GM12872 (cell line): ENCODE measurements around the gene CEP112.

Experiments used
- TF ChIP-seq, protein P1 (sequence below): IDR thresholded peaks from 3 replicates; pipeline ENCODE4 v1.5.1; 2011; ENCODE audit warnings: low read depth, mild to moderate bottlenecking, low read length, moderate library complexity; ENCODE audit not compliant: insufficient read depth

Gene CEP112

DNA sequence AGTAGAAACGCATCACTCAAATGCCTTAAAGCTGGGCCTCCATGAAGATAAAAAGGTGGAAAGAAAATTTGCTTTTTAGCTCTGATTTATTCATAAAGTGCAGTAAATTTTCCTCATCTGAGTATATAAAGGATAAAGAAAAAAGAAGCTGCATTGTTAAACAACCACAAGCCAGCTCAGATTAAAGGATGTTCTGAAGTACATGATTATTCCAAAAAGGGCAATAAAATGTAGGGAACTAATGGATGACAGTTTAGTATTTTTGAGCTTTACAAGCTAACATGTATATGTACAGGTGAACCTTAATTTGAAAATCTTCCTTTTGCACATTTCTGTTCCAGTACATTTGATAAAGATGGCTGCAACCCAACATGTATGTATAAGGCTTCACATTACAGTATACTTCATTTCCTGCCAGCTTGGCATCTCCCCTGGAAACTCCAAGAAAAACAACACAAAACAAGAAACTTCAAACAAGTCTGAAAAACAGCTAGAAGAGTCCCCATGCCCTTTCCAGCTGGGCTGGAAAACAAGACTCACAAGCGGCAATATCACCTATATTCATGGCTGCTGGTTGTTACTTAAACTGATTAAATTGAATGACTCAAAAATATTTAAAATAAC, 225.7 kb downstream of the CEP112 start:
- TF ChIP-seq, protein P1, sequence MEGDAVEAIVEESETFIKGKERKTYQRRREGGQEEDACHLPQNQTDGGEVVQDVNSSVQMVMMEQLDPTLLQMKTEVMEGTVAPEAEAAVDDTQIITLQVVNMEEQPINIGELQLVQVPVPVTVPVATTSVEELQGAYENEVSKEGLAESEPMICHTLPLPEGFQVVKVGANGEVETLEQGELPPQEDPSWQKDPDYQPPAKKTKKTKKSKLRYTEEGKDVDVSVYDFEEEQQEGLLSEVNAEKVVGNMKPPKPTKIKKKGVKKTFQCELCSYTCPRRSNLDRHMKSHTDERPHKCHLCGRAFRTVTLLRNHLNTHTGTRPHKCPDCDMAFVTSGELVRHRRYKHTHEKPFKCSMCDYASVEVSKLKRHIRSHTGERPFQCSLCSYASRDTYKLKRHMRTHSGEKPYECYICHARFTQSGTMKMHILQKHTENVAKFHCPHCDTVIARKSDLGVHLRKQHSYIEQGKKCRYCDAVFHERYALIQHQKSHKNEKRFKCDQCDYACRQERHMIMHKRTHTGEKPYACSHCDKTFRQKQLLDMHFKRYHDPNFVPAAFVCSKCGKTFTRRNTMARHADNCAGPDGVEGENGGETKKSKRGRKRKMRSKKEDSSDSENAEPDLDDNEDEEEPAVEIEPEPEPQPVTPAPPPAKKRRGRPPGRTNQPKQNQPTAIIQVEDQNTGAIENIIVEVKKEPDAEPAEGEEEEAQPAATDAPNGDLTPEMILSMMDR = no peak

DNA sequence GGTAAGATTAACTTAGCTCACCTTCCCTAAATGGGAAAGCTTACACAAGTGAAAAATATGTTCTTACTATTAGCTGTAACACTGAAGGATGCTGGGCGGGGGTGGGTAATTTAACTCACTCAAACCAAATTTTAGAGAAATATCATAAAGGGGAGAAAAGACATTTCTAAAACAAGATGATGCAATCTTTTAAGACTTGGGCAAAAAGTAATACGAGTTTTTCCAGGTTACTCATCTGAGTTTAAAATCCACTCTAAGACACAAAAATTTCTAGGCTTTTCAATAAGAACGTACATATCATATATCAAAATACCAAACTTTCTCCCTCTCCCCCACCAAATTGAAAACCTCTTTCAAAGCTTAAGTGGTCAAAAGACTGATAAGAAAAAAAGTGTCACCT, 228.8 kb downstream of the CEP112 start:
- TF ChIP-seq, protein P1 = no peak

DNA sequence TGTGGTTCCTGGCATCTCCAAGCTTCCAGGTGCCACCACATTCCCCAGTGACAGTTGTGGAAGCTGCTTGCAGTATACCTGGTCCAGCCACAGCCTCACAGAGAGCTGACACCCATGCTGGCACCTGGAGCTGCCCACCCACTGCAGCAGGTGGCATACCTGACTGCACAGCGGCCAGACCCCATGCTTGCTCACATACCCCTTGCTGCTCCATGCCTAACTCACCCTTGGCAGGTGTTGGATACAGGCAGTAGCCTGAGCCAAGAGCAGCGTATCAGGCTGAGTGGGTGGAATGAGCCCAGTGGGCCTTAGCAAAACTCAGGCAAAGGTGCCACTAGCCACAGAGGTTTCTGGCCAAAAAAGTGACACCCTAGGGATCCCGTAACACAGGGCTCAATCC, 232.3 kb downstream of the CEP112 start:
- TF ChIP-seq, protein P1 = no peak

DNA sequence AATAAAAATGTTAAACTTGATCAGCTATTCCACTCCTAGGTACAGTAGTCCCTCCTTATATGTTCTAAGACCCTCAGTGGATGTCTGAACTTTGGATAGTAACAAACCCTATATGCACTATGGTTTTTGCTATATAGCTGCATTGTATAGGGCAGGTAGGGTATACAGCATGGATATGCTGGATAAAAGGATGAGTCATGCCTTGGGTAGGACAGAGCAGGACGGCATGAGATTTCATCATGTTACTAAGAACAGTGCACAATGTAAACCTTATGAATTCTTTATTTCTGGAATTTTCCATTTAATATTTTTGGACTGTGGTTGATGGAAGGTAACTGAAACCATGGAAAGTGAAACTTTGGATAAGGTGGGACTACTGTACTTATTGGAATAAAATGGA, 235.1 kb downstream of the CEP112 start:
- TF ChIP-seq, protein P1 = no peak

DNA sequence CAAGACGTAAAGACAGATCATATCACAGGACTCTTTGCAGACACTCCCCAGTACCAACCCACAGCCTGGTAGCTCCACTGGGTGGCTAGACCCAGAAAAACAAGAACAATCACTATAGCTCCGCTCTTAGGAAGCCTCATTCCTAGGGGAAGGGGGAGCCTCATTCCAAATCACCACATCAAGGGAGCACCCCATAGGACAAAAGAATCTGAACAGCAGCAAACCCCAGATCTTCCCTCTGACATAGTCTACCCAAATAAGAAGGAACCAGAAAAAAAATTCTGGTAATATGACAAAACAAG, 237.8 kb downstream of the CEP112 start:
- TF ChIP-seq, protein P1 = no peak

DNA sequence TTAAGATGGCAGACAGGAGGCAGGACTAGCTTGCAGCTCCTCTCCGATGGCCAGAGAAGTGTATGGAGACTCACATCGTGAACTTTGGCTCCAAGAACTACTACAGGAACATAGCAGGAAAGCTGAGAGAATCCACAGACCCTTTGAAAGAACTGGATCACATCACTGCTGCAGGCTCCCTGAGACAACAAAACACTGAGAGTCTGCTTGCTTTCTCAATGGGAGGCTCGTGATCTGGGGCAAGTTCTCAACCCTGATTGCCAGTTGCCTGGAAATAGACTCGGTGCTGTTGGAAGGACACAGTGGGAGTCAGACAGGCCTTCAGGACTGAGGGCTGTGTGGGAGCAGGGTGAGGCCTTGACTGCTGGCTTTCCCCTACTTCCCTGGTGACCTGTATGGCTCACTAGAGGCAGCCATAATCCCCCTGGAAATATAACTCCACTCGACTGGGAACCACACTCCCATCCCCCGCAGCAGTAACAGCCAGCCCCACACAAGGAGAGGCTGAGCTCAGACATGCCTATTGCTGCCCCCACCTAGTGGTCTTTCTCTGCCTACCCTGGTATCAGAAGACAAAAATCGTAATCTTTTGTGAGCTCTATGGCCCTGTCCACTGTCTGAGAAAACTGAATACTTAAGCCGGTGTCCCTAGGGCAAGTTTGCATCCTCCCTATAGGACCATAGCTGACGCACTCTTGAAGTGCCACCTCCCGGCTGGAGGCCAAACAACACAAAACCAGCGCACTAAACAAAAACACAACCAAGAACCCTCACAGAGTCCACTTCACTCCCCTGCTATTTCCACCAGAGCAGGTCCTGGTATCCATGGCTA, 238.4 kb downstream of the CEP112 start:
- TF ChIP-seq, protein P1 = no peak

DNA sequence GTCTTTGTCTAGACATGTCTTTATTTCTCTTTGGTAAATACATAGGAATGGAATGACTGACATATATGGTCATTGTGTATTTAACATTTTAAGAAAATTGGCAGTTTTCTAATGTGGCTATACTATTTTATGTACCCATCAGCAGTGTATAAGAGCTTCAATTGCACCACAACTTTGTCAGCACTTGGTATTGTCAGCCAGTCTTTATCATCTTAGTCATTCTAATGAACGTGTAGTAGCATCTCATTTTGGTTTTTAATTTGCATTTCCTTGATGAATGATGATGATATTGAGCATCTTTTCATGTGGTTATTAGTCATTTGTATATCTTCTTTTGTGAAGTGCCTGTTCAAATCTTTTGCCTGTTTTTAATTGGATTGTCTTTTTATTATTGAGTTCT, 239.3 kb downstream of the CEP112 start:
- TF ChIP-seq, protein P1 = no peak
